ENCODE results near the gene CYP27B1.

GRCh38 chr12:57755194-57755453 is 11.8 kb downstream of the CYP27B1 start:
- TF ChIP-seq CTCF (IDR thresholded peaks at IDR 0.05): no peak
- TF ChIP-seq POLR2AphosphoS5 (IDR thresholded peaks at IDR 0.05): no peak

Measured in upper lobe of left lung (tissue), 4 donors.